Measurements from ENCODE around the gene ARMC8. TPM values are rescaled to one million over a fixed set of nuclear protein-coding genes. Genes with fewer than 3 reads are reported as not detected.

ARMC8 gene
- total RNA-seq, 1 donor from 2014 or later, result 39.6 TPM

DNA sequence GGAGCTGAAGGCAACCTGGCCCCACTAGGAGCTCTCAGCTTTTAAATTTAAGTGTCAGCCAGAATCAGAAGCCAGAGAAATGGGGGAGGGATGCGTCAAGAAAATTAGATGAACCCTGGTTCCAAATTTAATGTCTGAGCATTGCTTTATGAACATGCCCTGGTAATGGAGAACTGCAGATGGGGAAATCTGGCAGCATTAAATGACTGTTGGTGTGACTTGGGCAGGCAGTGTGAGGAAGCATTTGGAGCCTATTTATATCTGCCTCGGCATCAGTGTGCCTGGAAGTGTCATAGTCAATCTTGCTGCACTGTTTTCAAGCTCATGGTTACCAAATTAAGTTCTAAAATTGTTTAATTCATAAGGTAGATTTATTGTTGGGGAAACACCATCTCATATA is 113.5 kb downstream of the ARMC8 start:
- no peaks in the 10 kb centered on the region for H3K4me1 Mint-ChIP-seq (ENCODE audit: unreplicated experiment)
- TF ChIP-seq, protein P1, sequence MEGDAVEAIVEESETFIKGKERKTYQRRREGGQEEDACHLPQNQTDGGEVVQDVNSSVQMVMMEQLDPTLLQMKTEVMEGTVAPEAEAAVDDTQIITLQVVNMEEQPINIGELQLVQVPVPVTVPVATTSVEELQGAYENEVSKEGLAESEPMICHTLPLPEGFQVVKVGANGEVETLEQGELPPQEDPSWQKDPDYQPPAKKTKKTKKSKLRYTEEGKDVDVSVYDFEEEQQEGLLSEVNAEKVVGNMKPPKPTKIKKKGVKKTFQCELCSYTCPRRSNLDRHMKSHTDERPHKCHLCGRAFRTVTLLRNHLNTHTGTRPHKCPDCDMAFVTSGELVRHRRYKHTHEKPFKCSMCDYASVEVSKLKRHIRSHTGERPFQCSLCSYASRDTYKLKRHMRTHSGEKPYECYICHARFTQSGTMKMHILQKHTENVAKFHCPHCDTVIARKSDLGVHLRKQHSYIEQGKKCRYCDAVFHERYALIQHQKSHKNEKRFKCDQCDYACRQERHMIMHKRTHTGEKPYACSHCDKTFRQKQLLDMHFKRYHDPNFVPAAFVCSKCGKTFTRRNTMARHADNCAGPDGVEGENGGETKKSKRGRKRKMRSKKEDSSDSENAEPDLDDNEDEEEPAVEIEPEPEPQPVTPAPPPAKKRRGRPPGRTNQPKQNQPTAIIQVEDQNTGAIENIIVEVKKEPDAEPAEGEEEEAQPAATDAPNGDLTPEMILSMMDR (IDR thresholded peaks at IDR 0.05; ENCODE audit: unreplicated experiment), result no peak
- H3K36me3 Mint-ChIP-seq (ENCODE audit: low read depth, unreplicated experiment), result peaks cover 8% of the 10 kb centered on the region
- H3K27ac Mint-ChIP-seq (ENCODE audit: unreplicated experiment), result no peak overlapping the region
- DNase-seq (ENCODE audit: low spot score), result no peak
- H3K4me3 Mint-ChIP-seq (ENCODE audit: unreplicated experiment), result no peak overlapping the region
- H3K9me3 Mint-ChIP-seq (ENCODE audit: unreplicated experiment), result no peaks in the 10 kb centered on the region
- H3K27me3 Mint-ChIP-seq (ENCODE audit: unreplicated experiment), result peaks cover 6% of the 10 kb centered on the region

DNA sequence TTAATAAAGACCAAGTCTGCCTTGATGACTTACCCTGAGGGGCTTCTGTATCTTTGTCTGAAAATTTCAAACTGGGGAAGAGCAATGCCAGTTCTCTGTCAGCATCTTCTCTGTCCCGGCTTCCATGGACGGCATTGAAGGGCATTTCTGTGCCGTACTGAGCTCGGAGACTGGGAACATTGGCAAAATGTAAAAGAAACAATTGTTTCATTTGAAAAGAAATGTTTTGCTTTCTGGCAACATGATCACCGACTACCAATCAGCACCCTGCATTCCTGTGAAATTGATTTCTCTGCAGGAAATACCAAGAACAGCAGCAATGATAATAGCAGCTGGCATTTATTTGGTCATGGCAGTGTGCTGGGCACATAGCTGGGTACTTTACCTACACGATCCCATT is 116.4 kb downstream of the ARMC8 start:
- Mint-ChIP-seq H3K27ac (ENCODE audit: unreplicated experiment) (no peak overlapping the region), H3K36me3 (ENCODE audit: low read depth, unreplicated experiment) (peaks cover 17% of the 10 kb centered on the region)

DNA sequence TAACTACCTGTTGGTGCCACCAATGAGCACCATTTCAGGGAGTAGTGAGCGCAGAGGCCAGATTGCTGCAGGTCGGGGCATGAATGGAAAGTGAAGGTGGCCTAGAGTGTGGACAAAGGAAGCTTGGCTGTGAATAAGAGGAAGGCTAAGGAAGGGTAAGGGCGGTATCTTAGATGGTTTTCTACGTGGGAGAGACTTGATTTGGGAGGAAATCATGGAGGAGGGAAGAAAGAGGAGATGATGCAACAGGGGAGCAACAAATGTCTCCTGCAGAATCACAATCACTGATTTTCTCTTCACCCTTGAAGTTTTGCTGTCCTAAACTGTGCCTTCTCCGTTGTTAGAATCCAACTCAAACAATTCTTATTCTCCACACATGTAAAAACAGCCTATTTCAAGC is 120.8 kb downstream of the ARMC8 start:
- peaks cover 14% of the 10 kb centered on the region for H3K36me3 Mint-ChIP-seq (ENCODE audit: low read depth, unreplicated experiment)
- H3K27ac Mint-ChIP-seq (ENCODE audit: unreplicated experiment), result no peak overlapping the region
- TF ChIP-seq, protein P1 (IDR thresholded peaks at IDR 0.05; ENCODE audit: unreplicated experiment), result no peak
- H3K4me3 Mint-ChIP-seq (ENCODE audit: unreplicated experiment), result no peak overlapping the region
- H3K4me1 Mint-ChIP-seq (ENCODE audit: unreplicated experiment), result no peaks in the 10 kb centered on the region
- H3K9me3 Mint-ChIP-seq (ENCODE audit: unreplicated experiment), result peaks cover 12% of the 10 kb centered on the region
- H3K27me3 Mint-ChIP-seq (ENCODE audit: unreplicated experiment), result peaks cover 2% of the 10 kb centered on the region
- no peak for DNase-seq (ENCODE audit: low spot score)

More for the DNA sequence above, 116.4 kb downstream of the ARMC8 start:
- H3K9me3 Mint-ChIP-seq (ENCODE audit: unreplicated experiment), result peaks cover 12% of the 10 kb centered on the region
- no peaks in the 10 kb centered on the region for H3K4me1 Mint-ChIP-seq (ENCODE audit: unreplicated experiment)
- no peak overlapping the region for H3K4me3 Mint-ChIP-seq (ENCODE audit: unreplicated experiment)
- peaks cover 6% of the 10 kb centered on the region for H3K27me3 Mint-ChIP-seq (ENCODE audit: unreplicated experiment)
- no peak for DNase-seq (ENCODE audit: low spot score)
- TF ChIP-seq, protein P1 (IDR thresholded peaks at IDR 0.05; ENCODE audit: unreplicated experiment), result no peak

DNA sequence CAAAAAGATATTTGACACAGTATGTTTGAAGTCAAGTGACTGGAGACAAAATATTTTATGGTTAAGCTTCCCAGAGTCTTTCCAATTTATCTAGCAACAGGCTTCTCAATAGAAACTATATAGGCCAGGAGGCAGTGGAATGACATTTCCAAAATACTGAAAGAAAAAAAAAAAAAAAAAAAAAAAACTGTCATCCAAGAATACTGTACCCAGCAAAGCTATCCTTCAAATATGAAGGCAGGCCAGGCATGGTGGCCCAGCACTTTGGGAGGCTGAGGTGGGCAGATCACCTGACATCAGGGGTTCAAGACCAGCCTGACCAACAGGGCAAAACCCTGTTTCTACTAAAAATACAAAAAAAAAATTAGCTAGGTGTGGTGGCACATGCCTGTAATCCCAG is 121.7 kb downstream of the ARMC8 start:
- Mint-ChIP-seq H3K27ac (ENCODE audit: unreplicated experiment) (no peak overlapping the region), H3K9me3 (ENCODE audit: unreplicated experiment) (peaks cover 12% of the 10 kb centered on the region), H3K4me1 (ENCODE audit: unreplicated experiment) (no peaks in the 10 kb centered on the region), H3K4me3 (ENCODE audit: unreplicated experiment) (no peak overlapping the region), H3K27me3 (ENCODE audit: unreplicated experiment) (no peaks in the 10 kb centered on the region), H3K36me3 (ENCODE audit: low read depth, unreplicated experiment) (peaks cover 14% of the 10 kb centered on the region)
- DNase-seq (ENCODE audit: low spot score), result no peak
- TF ChIP-seq, protein P1 (IDR thresholded peaks at IDR 0.05; ENCODE audit: unreplicated experiment), result no peak

DNA sequence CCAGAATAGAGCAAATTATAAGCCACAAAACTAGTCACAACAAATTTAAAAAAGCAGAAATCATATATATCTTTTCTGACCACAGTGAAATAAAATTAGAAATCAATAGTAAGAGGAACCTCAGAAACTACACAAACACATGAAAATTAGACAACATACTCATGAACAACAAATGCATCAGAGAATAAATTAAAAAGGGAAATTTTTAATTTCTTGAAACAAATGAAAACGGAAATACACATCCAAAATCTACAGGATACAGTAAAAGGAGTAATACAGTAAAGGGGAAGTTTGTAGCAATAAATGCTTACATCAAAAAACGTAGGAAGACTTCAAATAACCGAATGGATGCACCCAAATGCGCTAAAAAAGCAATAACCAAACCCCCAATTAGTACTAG is 123.4 kb downstream of the ARMC8 start:
- no peak overlapping the region for H3K27ac Mint-ChIP-seq (ENCODE audit: unreplicated experiment)
- no peaks in the 10 kb centered on the region for H3K27me3 Mint-ChIP-seq (ENCODE audit: unreplicated experiment)
- DNase-seq (ENCODE audit: low spot score), result no peak
- no peaks in the 10 kb centered on the region for H3K4me1 Mint-ChIP-seq (ENCODE audit: unreplicated experiment)
- TF ChIP-seq, protein P1 (IDR thresholded peaks at IDR 0.05; ENCODE audit: unreplicated experiment), result no peak
- no peak overlapping the region for H3K4me3 Mint-ChIP-seq (ENCODE audit: unreplicated experiment)
- peaks cover 14% of the 10 kb centered on the region for H3K36me3 Mint-ChIP-seq (ENCODE audit: low read depth, unreplicated experiment)
- H3K9me3 Mint-ChIP-seq (ENCODE audit: unreplicated experiment), result peaks cover 12% of the 10 kb centered on the region
